GM18519 (cell line): Measurements from ENCODE around the gene COL5A1.

ENCODE experiments used
- ATAC-seq: cut with Tn5 transposase; IDR thresholded peaks from one replicate; pipeline ENCODE4 v1.9.1; 2021; ENCODE audit warnings: mild to moderate bottlenecking, moderate library complexity; ENCODE audit not compliant: unreplicated experiment, low FRiP score

COL5A1 gene

GRCh38 chr9:134625361-134626068, 16.1 kb upstream of the COL5A1 start:
- ATAC-seq, result no peak

- no peak for ATAC-seq
These were observed 15.6 kb upstream of the COL5A1 start for GRCh38 chr9:134626069-134626423.

- no peak for ATAC-seq
These were observed 14.8 kb upstream of the COL5A1 start for GRCh38 chr9:134626571-134627416.

- ATAC-seq, result no peak
These were observed 13.9 kb upstream of the COL5A1 start for GRCh38 chr9:134627417-134628353.

GRCh38 chr9:134628354-134628736, 13.3 kb upstream of the COL5A1 start:
- no peak for ATAC-seq

- no peak for ATAC-seq
These were observed 12.5 kb upstream of the COL5A1 start for GRCh38 chr9:134629061-134629585.

- no peak for ATAC-seq
These were observed 11.8 kb upstream of the COL5A1 start for GRCh38 chr9:134629586-134630392.

- ATAC-seq, result no peak
These were observed 11.2 kb upstream of the COL5A1 start for GRCh38 chr9:134630393-134630790.

GRCh38 chr9:134630861-134631260, 10.7 kb upstream of the COL5A1 start:
- ATAC-seq, result no peak

- no peak for ATAC-seq
These were observed 9.7 kb upstream of the COL5A1 start for GRCh38 chr9:134631881-134632280.

- ATAC-seq, result no peak
These were observed 9.3 kb upstream of the COL5A1 start for GRCh38 chr9:134632329-134632728.

GRCh38 chr9:134633362-134634142, 8.1 kb upstream of the COL5A1 start:
- no peak for ATAC-seq

GRCh38 chr9:134634176-134634575, 7.4 kb upstream of the COL5A1 start:
- ATAC-seq, result no peak

GRCh38 chr9:134634667-134635230, 6.9 kb upstream of the COL5A1 start:
- no peak for ATAC-seq

GRCh38 chr9:134635351-134636148, 6.1 kb upstream of the COL5A1 start:
- ATAC-seq, result no peak

- ATAC-seq, result no peak
These were observed 5.5 kb upstream of the COL5A1 start for GRCh38 chr9:134636149-134636507.

GRCh38 chr9:134637241-134637640, 4.4 kb upstream of the COL5A1 start:
- no peak for ATAC-seq
